ENCODE measurements around the gene ID2.

DNA sequence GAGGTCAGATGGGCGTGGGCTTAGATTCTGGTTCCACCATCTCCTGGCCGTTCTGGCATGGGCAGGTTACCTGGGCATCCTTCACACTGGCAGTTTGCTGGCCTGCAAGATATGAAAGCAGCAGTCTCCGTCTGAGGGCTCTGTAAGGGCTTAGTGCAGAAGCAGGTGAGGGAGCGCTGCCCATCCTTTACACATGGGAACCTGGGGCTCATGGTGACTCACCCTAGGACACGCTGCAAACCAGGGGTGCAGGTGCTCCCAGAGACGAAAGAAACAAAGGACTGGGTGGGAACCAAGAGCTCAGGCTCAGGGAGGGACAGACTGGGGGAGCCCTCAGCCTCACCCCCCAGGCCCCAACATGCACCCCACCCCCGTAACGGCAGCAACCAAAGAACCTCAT lies 10.7 kb upstream of the ID2 start:
- TF ChIP-seq, protein P1, sequence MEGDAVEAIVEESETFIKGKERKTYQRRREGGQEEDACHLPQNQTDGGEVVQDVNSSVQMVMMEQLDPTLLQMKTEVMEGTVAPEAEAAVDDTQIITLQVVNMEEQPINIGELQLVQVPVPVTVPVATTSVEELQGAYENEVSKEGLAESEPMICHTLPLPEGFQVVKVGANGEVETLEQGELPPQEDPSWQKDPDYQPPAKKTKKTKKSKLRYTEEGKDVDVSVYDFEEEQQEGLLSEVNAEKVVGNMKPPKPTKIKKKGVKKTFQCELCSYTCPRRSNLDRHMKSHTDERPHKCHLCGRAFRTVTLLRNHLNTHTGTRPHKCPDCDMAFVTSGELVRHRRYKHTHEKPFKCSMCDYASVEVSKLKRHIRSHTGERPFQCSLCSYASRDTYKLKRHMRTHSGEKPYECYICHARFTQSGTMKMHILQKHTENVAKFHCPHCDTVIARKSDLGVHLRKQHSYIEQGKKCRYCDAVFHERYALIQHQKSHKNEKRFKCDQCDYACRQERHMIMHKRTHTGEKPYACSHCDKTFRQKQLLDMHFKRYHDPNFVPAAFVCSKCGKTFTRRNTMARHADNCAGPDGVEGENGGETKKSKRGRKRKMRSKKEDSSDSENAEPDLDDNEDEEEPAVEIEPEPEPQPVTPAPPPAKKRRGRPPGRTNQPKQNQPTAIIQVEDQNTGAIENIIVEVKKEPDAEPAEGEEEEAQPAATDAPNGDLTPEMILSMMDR (IDR thresholded peaks at IDR 0.05) = no peak
- no peak for TF ChIP-seq POLR2A (IDR thresholded peaks at IDR 0.05)
- TF ChIP-seq POLR2AphosphoS5 (IDR thresholded peaks at IDR 0.05) = no peak
